Measurements from ENCODE around the gene SNAP47.

SNAP47 gene

DNA sequence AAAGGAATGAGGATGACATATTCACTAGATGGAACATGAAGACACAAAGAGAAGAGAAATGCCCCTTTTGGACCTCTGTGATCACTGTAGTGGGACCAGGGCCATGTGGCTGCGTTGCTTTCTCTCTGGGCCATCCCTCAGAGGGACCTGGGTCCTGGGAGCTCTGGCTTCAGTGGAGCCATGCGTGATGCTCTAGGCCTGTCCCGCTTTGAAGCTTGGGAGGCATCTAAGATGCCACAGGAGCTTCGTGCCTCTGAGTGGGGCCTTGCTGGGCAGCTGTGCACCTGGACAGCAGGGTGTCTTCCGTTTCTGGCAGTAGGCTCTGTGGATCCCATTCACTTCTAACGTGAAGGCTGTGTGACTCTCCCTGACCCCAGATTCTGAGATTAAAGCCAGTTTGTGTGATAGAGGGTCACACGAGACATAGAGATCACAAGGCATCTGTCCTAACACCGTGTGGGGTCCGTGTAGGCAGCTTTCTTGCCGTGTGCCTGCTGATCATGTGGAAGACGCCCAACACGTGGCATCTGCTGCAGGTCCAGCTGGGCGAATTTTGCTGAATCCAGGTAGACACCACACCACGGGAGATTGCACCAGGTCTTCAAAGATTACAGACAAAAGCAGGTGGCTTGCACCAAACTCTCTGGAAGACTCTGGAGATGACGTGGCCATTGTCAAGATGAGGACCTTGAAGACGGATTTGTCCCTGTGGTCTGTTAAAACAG lies 63.0 kb downstream of the SNAP47 start:
- DNase-seq (ENCODE audit: low read depth), result no peak

DNA sequence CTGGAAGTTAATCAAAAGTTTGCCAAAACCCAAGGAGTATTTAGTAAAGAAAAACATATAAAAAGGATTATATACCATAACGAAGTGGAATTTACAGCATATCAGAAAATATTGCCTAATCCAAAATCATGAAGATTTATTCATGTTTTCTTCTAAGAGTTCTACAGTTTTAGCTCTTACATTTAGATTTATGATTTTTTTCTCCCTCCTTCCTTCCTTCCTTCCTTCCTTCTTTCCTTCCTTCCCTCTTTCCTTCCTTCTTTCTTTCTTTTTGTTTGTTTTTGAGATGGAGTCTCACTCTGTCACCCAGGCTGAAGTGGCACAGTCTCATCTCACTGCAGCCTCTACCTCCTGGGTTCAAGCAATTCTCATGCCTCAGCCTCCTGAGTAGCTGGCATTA lies 64.5 kb downstream of the SNAP47 start:
- DNase-seq (ENCODE audit: low read depth), result no peak

DNA sequence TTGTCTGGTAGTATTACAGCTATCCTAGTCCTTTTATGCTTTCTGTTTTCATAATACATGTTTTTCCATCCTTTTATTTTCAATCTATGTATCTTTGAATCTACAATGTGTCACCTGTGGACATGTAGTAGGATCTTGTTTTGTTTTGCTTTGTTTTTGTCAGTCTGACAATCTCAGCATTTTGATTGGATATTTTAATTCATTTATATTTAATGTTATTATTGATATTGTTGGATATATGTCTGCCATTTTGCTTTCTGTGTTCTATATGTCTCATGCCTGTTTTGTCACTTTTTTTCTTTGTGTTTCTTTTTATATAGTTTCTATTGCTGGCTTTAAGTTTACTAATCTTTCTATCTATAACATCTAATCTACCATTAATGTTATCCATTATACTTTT lies 68.7 kb downstream of the SNAP47 start:
- DNase-seq (ENCODE audit: low read depth), result no peak

- DNase-seq (ENCODE audit: low read depth), result no peak
Observed at GRCh38 chr1:227805606-227806197, 70.5 kb downstream of the SNAP47 start.

DNA sequence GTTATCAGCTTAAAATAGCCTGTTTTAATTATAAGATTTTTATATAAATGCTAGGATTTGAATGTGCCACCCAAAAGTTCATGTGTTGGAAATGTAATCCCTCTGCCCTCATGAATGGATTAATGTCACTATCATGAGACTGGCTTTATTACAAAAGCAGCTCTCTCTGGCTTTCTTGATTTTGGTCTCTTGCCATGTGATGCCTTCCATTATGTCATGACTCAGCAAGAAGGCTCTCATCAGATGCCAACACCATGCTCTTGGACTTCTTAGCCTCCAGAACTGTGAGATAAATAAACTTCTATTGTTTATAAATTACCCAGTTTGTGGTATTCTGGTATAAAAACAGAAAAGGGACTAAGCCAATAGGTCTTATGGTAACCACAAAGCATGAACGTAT lies 73.3 kb downstream of the SNAP47 start:
- DNase-seq (ENCODE audit: low read depth), result no peak

DNA sequence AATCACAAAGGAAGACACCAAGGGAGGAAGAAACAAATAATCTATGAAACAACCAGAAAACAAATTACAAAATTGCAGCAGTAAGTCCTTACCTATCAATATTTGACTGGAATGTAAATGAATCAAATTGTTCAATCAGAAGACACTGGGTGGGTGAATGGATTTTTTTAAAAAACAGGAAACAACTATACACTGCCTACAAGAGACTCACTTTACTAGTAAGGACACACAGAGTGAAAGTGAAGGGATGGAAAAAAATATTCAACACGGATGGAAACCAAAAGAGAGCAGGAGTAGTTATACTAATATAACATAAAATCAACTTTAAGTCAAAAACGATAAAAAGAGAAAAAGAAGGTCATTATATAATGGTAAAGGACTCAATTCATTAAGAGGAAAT lies 73.8 kb downstream of the SNAP47 start:
- DNase-seq (ENCODE audit: low read depth), result no peak

DNA sequence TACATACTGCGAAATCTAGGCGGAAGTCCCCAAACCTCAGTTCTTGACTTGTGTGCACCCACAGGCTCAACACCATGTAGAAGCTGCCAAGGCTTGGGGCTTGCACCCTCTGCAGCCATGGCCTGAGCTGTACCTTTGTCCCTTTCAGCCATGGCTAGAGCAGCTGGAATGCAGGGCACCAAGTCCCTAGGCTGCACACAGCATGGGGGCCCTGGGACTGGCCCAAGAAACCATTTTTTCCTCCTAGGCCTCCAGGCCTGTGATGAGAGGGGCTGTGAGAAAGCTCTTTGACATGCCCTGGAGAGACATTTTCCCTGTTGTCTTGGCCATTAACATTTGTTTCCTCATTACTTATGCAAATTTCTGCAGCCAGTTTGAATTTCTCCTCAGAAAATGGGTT lies 78.7 kb downstream of the SNAP47 start:
- no peak for DNase-seq (ENCODE audit: low read depth)

GRCh38 chr1:227815468-227816409 lies 80.5 kb downstream of the SNAP47 start, which contains the start of gene PRSS38:
Gene PRSS38, plus strand, starts transcription at chr1:227815675. Its CDS starts 42 bp downstream, at chr1:227815717.
- DNase-seq (ENCODE audit: low read depth), result no peak

GRCh38 chr1:227816750-227817446 lies 81.7 kb downstream of the SNAP47 start:
- DNase-seq (ENCODE audit: low read depth), result no peak

- no peak for DNase-seq (ENCODE audit: low read depth)
Observed at GRCh38 chr1:227823537-227823936, 88.3 kb downstream of the SNAP47 start.

GRCh38 chr1:227824204-227824603 lies 89.0 kb downstream of the SNAP47 start:
- DNase-seq (ENCODE audit: low read depth), result no peak

DNA sequence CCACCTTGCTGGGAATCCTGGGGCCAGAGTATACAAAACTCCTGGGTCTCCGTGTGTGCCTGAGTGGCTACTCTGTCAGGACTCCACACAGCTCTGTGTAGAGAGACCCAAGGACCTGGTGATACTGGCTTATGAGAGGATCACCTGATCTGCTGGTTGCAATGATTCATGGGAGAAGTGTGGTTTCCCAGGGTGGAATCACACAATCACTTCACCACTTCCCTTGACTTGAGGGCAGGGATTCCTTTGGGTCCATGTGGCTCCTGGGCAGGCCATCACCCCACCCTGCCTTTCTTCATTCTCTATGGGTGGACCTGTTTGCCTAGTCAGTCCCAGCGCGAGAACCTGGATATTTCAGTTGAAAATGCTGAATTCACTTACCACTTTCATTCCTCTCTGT lies 93.6 kb downstream of the SNAP47 start:
- DNase-seq (ENCODE audit: low read depth), result no peak

Data from stimulated activated CD8-positive, alpha-beta memory T cell treated with anti-CD3 and anti-CD28 coated beads, Interleukin-15, amount 100 ng/mL, for 1 hour (primary cell).